ENCODE measurements around the gene RAB1B.

The RAB1B gene

DNA sequence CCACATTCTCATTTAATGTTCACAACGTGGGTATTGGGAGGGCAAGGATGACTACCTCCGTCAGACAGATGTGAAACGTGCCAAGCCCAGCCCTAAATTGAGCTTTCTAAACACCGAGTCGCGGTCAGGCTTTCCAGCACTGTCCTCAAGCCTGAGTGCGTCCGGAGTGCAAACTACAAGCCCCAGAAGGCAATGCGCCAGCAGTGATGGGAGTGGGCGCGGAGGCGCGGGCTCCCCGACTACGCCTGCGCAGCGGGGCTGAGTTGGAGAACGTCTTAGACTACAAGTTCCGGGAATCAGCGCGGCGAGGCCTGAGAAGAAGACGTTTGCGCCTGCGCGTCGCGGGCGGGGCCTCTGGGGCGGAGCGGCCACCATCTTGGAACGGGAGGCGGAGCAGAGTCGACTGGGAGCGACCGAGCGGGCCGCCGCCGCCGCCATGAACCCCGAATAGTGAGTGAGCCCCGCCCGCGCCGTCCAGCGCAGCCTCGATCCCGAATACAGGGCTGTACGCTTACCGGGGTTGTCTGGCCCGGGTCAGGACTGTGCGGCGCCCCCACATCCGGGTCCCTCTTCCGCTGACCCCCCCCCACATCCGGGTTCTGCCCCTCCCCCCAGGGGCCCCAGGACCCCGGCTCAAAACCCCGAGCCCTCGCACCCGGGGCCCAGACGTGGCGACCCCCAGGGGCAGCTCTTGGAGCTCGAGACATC lies at the start of gene RAB1B:
Gene RAB1B, plus strand, starts transcription at position 396 of the 708 bp plus-strand sequence. Its CDS starts 41 bp downstream, at position 437.
- peak; percentile 100 for DNase-seq (ENCODE audit: low spot score)

DNA sequence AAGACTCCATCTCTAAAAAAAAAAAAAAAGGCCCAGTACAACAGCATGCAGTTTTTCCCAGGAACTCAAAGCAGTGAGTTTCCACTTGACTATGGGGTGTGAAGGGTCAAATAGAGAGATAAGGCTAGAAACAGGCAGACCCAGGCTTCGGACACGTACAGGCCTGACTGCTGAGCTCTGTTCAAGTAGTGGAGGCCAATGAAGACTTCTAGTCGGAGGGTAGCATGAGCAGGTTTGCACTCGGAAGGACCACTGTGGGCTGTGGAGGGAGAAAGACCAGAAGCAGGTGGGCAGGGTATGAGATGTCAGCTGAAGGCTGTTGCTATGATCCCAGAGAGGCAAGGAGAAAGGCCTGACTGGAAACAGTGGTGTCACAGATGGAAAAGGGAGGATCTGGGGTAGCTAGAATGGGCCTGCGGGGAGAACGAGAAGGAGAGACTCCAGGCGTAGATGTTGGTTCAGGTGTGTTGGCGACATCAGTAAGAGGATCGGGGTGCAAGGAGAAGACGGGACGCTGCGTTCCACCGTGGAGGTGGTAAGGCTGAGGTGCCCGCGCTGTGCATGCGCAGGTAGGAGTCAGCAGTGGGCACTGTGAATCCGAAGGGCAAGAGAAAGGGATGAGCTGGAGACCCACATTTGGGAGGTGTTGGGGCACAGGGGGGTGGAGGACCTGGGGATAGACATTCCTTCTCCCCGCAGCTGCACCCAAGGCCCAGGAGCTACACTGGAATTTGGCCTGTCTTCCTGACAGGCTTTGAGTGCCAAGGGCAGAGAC lies 49.4 kb upstream of the RAB1B start:
- no peak for DNase-seq (ENCODE audit: low spot score)

DNA sequence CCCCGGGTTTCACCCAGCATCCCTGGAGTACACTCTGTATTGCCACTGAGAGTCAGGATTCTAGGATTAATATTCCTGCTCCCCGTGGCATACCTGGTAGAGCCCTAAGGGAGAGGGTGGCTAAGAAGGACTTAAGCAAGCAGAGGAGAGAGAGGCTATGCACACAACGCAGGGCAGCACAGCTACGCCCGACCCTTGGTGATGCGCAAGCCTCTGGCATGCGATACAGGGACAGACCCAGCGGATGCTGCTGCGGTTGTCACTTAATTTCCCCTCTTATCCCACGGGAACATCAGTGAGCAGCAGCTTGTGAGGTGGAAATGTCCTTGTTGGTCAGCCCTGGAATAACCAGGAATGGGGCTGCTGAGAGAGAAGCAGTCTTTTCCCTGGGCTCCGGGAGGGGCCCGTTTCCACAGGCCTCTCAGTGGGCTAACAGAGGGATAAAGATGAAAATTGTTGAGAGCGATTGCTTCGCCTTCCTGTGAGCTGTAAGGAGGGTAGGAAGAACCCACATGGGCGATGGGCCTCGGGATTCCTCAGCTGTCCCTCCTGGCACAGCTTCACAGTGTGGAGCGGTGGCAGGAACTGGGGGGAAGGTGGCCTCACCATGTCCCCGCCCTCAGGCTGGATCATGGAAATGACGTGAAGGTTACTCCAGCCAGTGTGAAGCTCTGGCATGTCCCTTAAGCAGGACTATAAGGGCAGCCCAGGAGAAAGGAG lies 48.4 kb upstream of the RAB1B start:
- no peak for DNase-seq (ENCODE audit: low spot score)

DNA sequence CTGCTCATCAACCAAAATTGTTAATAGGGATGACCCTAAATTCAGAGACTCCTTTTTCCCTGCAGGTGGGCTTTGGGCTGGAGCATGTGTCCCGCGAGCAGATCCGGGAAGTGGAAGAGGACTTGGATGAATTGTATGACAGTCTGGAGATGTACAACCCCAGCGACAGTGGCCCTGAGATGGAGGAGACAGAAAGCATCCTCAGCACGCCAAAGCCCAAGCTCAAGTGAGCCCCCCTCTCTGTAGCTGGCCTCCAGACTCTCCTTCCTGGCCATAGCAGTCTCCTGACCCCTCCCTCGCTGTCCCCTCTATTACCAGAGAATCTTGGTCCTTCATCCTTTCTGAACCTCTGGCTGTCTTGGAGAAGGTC lies 47.9 kb upstream of the RAB1B start:
- no peak for DNase-seq (ENCODE audit: low spot score)

DNA sequence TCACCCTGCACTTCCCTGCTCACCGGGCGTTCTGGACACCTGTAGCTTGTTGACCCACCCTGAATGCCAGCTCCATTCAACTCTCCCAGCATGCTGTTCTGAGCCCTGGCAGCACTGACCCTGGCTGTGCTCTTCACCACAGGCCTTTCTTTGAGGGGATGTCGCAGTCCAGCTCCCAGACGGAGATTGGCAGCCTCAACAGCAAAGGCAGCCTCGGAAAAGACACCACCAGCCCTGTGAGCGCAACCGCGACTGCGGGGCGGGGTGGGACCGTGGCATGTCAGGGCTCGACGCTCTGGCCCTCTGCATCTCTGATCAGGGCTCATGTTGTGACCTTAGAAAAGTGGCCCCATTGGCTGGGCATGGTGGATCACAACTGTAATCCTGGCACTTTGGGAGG lies 47.4 kb upstream of the RAB1B start:
- DNase-seq (ENCODE audit: low spot score): no peak

DNA sequence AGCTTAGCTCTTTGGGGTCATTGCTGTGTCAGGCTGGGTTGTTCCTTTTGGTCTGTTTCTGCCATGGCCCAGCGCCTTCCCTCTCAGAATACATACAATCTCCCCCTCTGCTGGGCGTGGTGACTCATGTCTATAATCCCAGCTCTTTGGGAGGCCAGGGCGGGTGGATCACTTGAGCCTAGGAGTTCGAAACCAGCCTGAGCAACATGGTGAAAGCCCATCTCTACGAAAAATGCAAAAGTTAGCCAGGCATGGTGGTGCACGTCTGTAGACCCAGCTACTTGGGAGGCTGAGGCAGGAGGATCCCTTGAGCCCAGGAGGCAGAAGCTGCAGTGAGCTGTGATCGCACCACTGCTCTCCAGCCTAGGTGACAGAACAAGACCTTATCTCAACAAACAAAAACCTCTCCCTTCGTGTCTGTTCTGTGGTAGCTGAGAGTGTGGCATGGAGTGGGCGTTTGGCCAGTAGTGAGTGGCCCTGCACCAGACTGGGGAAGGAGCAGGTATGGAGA lies 46.7 kb upstream of the RAB1B start:
- DNase-seq (ENCODE audit: low spot score): no peak

DNA sequence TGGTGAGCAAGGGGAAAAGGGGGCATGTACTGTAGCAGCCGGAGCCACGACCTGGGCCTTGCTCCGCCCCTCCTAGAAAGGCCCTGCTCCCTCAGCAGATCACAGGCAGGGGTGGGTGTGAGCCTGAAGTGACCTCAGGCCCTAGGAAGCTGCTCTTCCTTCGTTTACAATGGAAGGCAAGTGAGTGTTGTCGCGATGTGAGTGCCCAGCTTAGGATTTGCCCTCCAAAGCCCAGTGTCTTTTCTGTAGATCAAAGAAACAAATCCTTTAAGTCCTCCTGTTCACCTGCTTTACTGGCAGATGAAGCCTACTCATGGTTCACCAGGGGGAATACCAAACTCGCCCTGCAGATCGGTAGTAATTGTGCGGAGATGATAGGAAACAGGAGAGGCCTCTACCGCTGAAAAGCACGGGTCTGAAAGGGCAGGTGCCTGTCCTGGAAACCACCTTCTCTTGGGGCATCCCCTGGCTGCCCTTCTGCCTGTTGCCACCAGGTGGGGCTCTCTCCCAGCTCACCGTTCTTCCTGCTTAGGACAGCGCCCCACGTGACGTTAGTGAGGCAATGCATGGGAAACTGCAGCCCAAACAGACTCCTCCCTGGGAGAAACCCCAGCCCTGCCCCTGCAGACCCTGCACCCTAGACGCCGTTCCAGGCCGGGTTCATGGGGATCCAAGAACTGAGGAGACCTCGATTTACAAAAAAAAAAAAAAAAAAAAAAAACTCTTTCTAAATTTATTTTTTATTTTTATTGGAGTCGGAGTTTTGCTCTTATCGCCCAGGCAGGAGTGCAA lies 45.9 kb upstream of the RAB1B start:
- DNase-seq (ENCODE audit: low spot score): peak; percentile 96

DNA sequence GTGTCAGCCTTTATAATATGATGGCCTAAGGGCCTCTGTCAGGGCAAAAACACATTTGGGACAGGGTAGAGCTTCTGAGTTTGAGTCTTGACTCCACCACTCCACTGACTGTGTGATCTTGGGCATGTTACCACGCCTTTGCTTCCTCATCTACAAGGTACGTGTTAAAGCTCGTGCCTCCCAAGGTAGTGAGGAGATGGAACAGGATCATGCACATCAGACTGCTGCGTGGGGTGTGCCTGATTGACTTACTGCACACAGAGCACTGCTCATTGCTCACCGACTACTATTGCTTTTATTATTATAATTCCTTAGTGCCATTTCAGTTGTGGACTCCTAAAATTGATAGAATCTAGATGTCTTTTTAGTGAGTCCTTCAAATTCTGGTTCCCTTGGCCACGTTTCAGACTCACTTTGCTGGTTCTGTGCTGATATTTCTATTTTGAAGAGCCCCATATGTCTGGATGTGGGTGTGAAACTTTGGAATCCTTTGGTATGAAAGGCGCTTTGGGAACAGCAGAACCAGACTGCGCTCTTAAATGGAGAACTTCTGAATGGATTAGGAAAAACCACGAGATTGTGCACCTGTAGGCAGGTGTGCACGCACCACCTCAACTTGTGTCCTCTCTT lies 44.1 kb upstream of the RAB1B start:
- DNase-seq (ENCODE audit: low spot score): no peak

DNA sequence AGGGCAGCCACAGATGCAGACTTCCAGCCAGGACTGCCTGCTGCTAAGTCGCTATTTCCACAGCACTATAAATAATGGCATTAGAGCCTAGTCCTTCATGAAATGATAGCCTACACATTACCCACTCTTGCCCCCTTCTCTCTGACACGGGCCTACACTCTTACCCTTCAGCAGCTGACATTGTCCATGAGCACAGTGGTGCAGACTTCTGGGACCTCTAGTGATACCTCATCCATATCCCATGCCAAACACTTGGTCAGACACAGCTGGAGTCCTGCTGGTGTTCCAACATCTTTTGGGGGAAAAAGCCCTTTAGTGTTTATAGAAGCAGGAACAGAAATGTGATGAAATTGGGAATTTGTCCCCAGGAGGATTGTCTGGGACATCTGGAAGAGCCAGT lies 43.4 kb upstream of the RAB1B start:
- DNase-seq (ENCODE audit: low spot score): no peak

DNA sequence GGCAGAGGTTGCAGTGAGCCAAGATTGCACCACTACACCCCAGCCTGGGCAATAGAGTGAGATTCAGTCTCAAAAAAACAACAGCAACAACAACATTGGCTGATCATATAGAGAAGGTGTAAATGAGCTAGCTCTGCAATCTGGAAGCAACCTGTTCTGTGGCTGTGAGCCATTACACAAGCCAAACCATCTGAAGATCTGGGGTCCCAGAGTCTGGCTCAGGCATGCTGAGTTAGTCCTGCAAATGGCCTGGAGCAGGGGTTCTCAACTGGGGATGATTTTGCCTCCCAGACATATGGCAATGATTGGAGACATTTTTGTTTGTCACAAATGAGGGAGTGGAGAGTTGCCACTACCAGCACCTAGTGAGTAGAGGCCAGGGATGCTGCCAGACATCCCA lies 42.3 kb upstream of the RAB1B start:
- DNase-seq (ENCODE audit: low spot score): no peak

DNA sequence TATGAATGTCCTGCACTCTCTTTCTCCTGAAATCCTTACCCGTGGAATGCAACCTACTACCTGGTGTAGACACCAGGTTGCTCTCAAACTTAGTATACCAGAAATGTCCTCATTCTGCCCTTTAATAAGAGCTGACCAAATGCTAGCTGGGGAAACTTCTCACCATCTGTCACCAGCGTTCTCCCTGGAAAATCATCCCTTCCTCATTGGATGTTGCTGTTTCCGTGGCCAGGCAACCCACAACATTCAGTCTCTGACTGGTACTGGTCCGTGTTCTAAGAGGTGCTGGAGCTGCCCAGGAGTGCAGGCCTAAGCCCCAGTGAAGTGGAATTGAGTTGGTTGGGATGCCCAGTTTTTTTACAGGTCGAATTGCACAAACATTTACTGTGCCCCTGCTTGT lies 40.7 kb upstream of the RAB1B start:
- DNase-seq (ENCODE audit: low spot score): no peak

DNA sequence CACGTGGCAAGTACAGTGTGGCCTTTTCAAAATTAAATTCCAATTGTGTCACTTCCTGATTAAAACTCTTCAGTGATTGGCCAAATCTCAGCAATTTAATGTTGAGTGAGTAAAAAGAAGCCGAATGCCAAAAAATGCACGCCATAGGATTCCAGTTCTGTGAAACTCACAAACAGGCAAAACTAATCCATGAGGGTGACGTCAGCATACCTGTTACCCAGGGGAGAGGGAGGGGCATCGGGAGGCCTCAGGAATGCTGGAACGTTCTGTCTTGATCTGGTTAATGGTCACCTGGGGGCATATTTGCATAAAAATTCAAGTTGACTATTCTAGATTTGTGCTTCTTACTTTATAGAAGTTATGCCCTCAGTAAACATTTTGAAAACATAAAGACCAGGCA lies 39.9 kb upstream of the RAB1B start:
- no peak for DNase-seq (ENCODE audit: low spot score)

DNA sequence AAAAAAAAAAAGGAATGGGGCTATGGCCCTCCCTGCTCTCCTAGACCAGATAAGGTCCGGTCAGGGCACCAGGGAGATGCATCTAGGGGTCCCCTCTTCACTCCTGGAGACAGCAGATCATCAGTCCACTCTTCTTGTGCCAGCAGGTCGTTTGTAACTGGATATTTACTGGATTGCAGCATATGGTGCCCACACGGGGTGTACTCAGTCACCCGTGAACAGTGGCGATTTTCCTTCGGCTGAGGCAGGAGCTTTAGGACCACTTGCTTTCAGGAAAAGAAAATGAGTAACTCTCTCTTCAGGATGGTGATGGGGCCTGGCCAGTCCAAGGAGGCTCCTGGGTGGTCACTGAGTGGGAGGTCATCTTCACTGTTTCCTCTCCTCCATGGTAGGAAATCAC lies 38.3 kb upstream of the RAB1B start:
- DNase-seq (ENCODE audit: low spot score): no peak

DNA sequence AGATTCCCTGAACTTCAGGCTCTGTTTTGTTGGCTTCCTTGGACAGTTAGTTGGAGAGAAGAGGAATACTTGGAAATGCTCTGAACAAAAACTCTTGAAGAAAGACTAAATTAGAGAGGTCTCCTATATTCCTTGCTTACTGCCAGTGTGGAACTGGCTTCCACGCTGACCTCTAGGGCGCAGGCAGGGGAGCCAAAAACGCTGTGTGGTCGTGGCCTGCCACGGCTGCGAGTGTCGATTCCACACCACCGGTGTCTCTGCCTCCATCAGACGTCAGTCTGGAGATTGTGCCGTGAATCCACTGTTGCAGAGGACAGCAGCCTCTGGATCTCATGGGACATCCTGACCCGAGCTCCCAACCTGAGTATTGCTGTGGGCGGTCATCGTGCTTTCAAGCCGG lies 37.5 kb upstream of the RAB1B start:
- no peak for DNase-seq (ENCODE audit: low spot score)

DNA sequence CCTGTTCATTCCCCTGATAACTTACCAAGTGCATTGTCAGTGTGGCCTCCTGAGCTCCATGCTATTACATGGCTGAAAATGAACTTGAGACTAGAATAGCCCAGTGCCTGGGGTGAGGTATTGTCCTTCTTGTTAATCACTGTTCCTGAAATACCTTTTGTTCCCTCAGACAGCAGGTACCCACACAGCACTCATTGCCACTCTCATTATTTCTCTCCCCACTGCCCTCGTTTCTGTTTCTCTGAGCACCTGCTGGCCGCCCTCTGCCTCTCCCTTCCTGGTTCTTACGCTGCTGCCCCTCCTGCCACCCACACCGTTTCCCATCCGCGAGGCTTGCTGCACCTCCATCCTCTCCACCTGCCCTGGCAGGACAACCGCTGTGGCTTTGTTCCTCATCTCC lies 36.9 kb upstream of the RAB1B start:
- DNase-seq (ENCODE audit: low spot score): no peak

DNA sequence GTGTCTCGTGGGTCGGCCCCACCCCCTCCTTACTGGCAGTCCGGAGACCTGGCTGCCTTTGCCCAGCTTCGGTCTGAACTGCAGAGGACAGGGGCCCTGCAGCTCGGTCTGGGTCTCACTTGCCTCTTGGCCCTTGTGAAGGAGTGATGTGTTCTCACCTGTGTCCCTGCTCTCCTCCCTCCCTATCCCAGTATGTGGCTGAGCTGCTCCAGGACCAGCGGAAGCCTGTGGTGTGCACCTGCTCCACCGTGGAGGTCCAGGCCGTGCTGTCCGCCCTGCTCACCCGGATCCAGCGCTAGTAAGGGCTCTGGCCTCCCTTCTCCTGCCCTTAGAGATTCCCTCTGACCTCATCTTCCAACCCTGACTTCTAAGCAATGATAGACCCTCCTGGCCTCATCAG lies 35.7 kb upstream of the RAB1B start:
- no peak for DNase-seq (ENCODE audit: low spot score)

DNA sequence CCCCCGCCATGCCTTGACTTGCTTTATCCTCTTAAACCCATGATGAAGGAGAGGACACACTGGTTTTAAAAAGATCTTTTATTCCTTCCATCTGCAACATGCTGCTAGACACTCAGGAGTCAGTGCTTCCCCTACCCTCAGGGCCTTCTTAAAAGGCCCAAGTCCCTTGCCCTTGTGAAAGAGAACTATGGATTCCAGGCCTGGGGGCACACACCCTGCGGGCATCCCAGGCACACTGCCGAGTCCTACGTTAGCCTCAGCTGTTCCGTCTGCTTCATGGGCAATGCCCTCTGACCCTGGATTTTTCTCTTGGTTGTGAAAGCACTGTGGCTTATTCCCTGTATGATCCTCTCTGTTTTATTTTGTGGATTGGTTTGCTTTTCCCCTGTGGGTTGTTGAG lies 35.1 kb upstream of the RAB1B start:
- no peak for DNase-seq (ENCODE audit: low spot score)

DNA sequence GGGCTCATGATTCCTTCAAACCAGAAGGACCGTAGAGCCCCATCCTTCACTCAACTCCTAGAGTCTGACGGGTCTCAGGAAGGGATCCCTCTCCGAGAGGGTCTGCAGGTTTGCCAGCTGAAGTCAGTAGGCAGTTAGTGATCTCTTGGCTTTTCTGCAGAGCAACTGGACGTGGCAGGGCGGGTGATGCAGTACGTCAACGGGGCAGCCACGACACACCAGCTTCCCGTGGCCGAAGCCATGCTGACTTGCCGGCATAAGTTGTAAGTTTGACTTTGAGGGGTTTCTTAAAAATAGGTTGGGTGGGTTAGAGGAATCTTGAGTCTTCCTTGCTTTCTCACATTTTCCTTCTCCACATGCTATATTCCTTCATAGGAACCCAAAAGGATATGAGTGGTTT lies 33.3 kb upstream of the RAB1B start:
- no peak for DNase-seq (ENCODE audit: low spot score)

DNA sequence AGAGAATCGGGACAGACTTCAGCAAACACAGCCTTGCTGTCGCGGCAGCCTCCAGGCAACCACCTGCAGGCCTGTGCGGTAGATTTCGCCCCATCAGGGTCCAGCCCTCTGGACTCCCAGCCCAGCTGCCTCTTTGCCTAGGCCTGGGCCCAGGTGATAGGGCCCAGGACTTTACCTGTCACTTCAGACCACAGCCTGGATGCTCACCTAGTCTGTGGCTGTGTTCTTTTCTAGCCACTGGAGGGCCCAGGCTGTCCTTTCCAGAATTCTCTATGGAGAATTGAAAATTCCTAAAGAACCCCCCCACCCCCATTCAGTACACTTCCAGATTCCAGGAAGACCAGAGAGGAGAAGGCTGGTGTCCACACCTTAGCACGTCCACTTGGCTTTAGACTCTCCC lies 30.6 kb upstream of the RAB1B start:
- DNase-seq (ENCODE audit: low spot score): no peak

DNA sequence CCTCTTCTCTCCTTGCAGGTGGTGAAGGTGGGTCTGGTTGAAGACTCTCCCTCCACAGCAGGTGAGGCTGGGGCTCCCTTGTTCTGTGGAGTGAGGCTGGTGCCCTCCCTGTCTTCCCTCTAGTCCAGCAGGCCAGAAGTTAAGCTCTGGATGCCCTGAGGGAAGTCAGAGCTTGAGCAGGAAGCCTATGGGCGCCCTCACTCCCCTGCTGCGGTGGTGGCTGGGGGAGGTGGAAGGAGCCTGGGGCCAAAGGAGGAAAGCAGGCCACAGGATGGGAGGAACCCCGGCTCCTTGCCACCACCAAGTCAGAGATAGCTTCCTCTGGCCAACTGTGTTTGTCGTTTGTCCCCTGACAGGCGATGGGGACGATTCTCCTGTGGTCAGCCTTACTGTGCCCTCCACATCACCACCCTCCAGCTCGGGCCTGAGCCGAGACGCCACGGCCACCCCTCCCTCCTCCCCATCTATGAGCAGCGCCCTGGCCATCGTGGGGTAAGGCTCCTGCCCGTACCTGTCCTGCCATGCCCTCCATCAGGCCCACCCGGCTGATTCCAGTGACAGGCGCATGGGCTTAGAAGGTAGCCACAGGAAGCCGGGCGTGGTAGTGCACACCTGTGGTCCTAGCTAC lies 29.5 kb upstream of the RAB1B start:
- no peak for DNase-seq (ENCODE audit: low spot score)

DNA sequence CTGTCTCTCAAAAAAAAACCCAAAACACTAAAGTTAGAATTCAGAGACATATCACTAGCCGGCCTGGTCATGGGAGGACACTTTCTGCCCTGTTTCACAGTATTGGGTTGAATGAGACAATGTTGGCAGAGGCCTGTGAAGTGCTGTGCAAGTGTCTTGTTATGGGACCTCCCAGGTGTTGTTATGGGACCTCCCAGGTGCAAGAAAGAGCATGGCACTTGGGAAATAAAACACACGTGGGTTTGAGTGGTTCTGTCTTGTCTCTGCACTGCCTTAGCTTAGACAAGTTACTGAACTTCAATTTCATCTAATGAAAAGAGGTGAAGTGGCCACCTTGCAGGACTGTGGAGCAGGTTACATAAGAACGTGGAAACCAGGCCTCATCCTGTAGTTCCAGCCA lies 28.9 kb upstream of the RAB1B start:
- DNase-seq (ENCODE audit: low spot score): no peak

All from CD4-positive, alpha-beta T cell treated with Interleukin-2 at 100 ng/mL for 4 hours (primary cell).